Testis (tissue), 3 donors: Measurements from ENCODE around the gene TMEM51. TPM values are rescaled to one million over a fixed set of nuclear protein-coding genes. Genes with fewer than 3 reads are reported as not detected.

ENCODE experiments used
- DNase-seq: peaks from one replicate; pipeline ENCODE4 v3.0.0-alpha.2; 2019
- H3K27ac ChIP-seq, 2 donors: fragments of 200-600 bp; sonication (generic); one replicate each; pipeline ENCODE4 v1.5.1; 2019
- H3K27me3 ChIP-seq: fragments of 200-600 bp; sonication (generic); one replicate; pipeline ENCODE4 v1.5.1; 2019
- H3K36me3 ChIP-seq: fragments of 200-600 bp; sonication (generic); one replicate; pipeline ENCODE4 v1.5.1; 2017; ENCODE audit warnings: low read depth; ENCODE audit errors: missing control alignments
- H3K4me1 ChIP-seq: fragments of 200-600 bp; sonication (generic); one replicate; pipeline ENCODE4 v1.5.1; 2019
- H3K4me3 ChIP-seq, 2 donors: fragments of 200-600 bp; sonication (generic); one replicate each; pipeline ENCODE4 v1.5.1; 2017 to 2019
- H3K9me3 ChIP-seq: fragments of 200-600 bp; sonication (generic); one replicate; pipeline ENCODE4 v1.5.1; 2017
- POLR2A ChIP-seq: fragments of 450-650 bp; IDR thresholded peaks from one replicate; pipeline ENCODE4 v1.6.1; 2017; ENCODE audit warnings: antibody characterized with exemption, mild to moderate bottlenecking, moderate library complexity
- WGBS, 2 donors: methylation state at CpG; one replicate each; pipeline ENCODE4 v1.1.5; 2018; 5-methylcytosine and 5-hydroxymethylcytosine counted together
- intact Hi-C: fragments of 100-400 bp; cut with DNase I; formaldehyde crosslinking; loops from one replicate; pipeline ENCODE4 v1.15.1; 2023; ENCODE audit warnings: low total_unique reads
- polyA plus RNA-seq: library from polyadenylated mRNA; stranded (reverse); fragments of 350-450 nt; fragmentation: Illumina TruSeq; extraction: RNeasy Lipid Tissue Mini Kit (QIAGEN cat#74804); gene quantifications from one replicate; pipeline ENCODE4 v1.2.3, GENCODE V29; 2014; ENCODE audit warnings: low read depth, low replicate concordance; ENCODE audit not compliant: insufficient read depth
- total RNA-seq, 2 donors: library from RNA; depleted of rRNA; stranded (reverse); fragments of >200 nt; gene quantifications; one replicate each; pipeline ENCODE4 v1.2.3, GENCODE V29; 2016
- TF ChIP-seq, protein P1 (sequence below), 3 experiments: fragments of 450-650 bp in 2 of 3; fragments of 200-600 bp in 1 of 3; sonication (generic) in 1 of 3; IDR thresholded peaks; one replicate each; pipeline ENCODE4 v1.5.1; 2016 to 2019; ENCODE audit warnings: antibody characterized with exemption in 3 of 3, mild to moderate bottlenecking in 2 of 3, moderate library complexity in 1 of 3

The TMEM51 gene
- total and polyA plus RNA-seq, 3 donors from 2014 or later, result 5.3 to 7.9 (median 5.3) TPM

DNA sequence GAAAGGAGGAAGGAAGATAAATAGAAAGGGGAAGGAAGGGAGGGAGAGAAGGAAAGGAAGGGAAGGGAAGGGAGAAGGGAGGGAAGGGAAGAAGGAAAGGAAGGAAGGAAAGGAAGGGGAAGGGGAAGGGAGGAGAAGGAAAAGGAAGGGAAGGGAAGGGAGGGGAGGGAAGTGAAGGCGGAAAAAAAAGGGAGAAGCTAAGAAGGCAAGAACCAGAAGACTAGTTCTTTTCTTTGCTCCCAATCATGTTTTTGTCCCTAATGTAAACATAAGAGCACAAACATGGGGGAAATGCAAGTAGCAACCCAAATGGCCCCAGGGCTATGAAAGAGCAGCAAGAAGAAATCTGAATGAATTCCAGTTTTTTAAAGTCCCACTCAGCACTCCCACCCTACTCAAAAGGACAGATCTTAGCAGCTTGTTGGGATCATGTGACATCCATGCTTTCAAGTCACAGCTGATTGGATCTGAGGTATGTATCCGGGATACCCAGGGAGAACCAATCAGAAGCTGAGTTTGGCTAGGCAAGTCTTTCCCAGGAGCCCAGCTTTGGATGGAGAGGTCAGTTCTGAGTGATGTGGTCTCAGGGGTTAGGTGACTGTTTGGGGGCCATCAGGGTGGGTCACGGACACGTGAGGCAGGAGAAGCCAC, 69.2 kb downstream of the TMEM51 start:
- Histone ChIP-seq H3K36me3 (no peaks in the 10 kb centered on the region), H3K4me3 (no peak overlapping the region), H3K9me3 (no peaks in the 10 kb centered on the region), H3K27ac (no peak overlapping the region), H3K27me3 (no peaks in the 10 kb centered on the region), H3K4me1 (peaks cover 2% of the 10 kb centered on the region)
- no peak for DNase-seq
- whole genome bisulfite sequencing, 2 donors, result 89 to 94% methylated on average over 2 to 4 of the region's 4 CpGs
- no peak for TF ChIP-seq POLR2A
- TF ChIP-seq, protein P1, sequence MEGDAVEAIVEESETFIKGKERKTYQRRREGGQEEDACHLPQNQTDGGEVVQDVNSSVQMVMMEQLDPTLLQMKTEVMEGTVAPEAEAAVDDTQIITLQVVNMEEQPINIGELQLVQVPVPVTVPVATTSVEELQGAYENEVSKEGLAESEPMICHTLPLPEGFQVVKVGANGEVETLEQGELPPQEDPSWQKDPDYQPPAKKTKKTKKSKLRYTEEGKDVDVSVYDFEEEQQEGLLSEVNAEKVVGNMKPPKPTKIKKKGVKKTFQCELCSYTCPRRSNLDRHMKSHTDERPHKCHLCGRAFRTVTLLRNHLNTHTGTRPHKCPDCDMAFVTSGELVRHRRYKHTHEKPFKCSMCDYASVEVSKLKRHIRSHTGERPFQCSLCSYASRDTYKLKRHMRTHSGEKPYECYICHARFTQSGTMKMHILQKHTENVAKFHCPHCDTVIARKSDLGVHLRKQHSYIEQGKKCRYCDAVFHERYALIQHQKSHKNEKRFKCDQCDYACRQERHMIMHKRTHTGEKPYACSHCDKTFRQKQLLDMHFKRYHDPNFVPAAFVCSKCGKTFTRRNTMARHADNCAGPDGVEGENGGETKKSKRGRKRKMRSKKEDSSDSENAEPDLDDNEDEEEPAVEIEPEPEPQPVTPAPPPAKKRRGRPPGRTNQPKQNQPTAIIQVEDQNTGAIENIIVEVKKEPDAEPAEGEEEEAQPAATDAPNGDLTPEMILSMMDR (IDR thresholded peaks at IDR 0.05), result no peak
- intact Hi-C loops, result no loop called here

DNA sequence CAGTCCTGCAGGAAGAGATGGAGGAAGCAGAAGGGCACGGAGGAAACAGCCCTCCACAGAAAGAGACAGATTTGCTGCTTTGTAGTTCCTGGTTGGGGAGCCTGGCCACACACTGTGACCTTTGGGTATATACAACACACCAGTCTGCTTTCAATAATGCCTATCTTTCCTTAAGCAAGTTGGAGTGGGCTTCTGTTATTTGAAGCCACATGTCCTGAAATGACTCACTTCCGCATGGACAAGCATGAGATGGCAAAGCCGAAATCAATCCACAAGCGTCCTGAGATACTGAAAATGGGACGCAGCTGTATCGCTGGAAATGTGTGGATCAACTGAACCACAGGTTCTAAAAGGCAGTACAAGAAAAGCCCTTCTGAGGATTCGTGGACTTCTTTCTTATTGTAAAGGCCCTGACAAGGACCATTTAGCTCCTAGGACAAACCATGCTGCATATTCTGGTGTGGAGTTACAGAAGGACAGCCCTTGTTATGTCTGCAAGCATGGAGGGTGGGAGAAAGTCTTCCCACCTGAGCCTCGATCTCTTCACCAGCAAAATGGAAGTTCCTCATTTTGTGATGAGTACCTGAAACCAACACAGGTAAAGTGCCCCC, 70.8 kb downstream of the TMEM51 start:
- TF ChIP-seq, protein P1 (IDR thresholded peaks at IDR 0.05), result no peak
- TF ChIP-seq POLR2A, result no peak
- no peak for DNase-seq
- Histone ChIP-seq H3K4me1 (peaks cover 2% of the 10 kb centered on the region), H3K4me3 (no peak overlapping the region), H3K36me3 (no peaks in the 10 kb centered on the region), H3K27ac (no peak overlapping the region), H3K27me3 (no peaks in the 10 kb centered on the region), H3K9me3 (no peaks in the 10 kb centered on the region)
- intact Hi-C loops, result no loop called here
- WGBS, 2 donors, result 86 to 93% methylated on average over 7 to 8 of the region's 8 CpGs

DNA sequence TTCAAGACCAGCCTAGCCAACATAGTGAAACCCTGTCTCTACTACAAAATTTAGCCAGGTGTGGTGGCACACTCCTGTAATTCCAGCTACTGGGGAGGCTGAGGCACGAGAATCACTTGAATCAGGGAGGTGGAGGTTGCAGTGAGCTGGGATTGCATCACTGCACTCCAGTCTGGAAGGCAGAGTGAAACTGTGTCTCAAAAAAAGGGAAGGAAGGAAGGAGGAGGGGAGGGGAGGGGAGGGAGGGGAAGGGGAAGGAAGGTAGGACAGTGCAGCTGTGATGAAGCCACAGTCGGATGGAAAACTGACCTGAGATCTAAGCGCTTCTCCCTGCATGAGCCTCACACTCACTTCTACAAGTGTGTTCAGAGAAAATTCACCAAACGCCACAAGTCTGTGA, 71.4 kb downstream of the TMEM51 start:
- intact Hi-C loops, result no loop called here
- no peak for DNase-seq
- TF ChIP-seq, protein P1 (IDR thresholded peaks at IDR 0.05), result no peak
- TF ChIP-seq POLR2A, result no peak
- WGBS, 2 donors, result 67 to 84% methylated on average over 4 of the region's 4 CpGs
- Histone ChIP-seq H3K4me3 (no peak overlapping the region), H3K27me3 (no peaks in the 10 kb centered on the region), H3K36me3 (no peaks in the 10 kb centered on the region), H3K27ac (no peak overlapping the region), H3K4me1 (peaks cover 2% of the 10 kb centered on the region), H3K9me3 (no peaks in the 10 kb centered on the region)

DNA sequence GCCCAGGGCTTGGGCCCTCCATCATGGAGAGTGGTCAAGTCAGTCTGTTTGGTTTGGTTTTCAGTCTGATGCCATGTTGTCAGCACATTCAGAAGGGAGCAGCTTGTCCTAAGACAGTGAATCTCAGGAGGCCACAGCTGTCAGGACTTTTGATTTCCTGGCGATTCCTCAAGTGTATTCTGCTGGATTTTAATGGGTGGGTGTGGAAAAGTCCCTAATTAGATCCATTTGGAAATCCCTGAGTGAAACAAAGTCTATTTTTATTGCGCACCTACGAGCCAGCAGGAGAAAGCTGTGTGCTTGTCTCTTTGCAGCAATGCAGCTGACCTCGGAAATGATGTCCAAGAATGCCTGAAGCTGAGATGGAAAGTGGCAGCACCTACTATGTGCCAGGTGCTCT, 71.9 kb downstream of the TMEM51 start:
- WGBS, 2 donors, result 57 to 74% methylated on average over 4 of the region's 4 CpGs
- Histone ChIP-seq H3K4me1 (peaks cover 2% of the 10 kb centered on the region), H3K27ac (no peak overlapping the region), H3K27me3 (no peaks in the 10 kb centered on the region), H3K9me3 (no peaks in the 10 kb centered on the region), H3K4me3 (no peak overlapping the region), H3K36me3 (no peaks in the 10 kb centered on the region)
- intact Hi-C loops, result no loop called here
- TF ChIP-seq, protein P1 (IDR thresholded peaks at IDR 0.05), result no peak
- TF ChIP-seq POLR2A, result no peak
- no peak for DNase-seq
